RPMI7951 (cell line): ENCODE measurements around the gene IKZF3. TPM values are rescaled to one million over a fixed set of nuclear protein-coding genes. Genes with fewer than 3 reads are reported as not detected.
"Not testable (repeated sequence)": the region's sequence is repeated elsewhere in the genome, so short reads cannot be mapped to it uniquely, and the experiment has no call there.

ENCODE experiments used
- DNase-seq: peaks from one replicate; pipeline ENCODE4 v3.0.0-alpha.2; 2012; ENCODE audit warnings: low read depth
- total RNA-seq: library from RNA; depleted of rRNA; stranded (reverse); fragments of >200 nt; shearing (Covaris generic); gene quantifications from 2 replicates; pipeline ENCODE4 v1.2.3, GENCODE V29; 2014

The IKZF3 gene
- total RNA-seq, 1 experiment from 2014 or later = not detected

DNA sequence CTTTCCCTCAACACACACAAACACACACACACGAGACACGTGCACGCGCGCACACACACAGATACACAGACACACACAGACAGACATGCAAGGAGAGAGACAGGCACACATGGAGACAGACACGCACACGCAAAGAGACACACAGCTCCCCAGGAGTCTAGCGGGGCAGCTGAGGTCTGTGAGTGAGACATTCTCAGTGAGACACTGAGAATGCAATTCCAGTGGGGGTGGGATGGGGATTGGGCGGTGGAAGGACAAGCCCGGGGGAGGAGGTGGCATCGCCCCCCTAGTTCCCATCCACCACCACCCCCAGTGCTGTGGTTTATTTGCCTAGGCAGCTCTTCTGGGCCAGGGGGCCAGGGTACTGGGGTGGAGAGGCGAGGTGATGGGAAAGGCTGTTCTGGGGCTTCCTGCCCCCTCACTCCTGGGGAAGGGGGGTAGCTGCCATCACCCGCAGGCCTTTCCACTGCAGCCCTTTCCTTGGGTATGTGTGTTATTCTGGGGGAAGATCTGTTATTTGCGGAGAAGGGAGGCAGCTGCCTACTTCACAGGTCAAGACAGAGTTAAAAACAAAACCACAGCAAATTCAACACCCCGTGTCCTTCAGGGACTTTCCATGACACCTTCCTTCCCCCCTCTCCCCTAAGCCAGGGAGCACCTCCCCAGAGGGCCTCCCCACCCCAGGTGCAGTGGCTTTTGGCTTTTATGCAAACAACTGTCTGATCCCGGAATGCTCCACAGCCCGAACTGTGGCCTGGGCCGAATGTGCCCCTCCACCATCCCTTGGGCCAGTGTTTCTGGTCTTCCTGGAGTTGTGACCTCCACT lies 108.3 kb downstream of the IKZF3 start:
- DNase-seq = no peak

GRCh38 chr17:39754958-39755553 lies 109.1 kb downstream of the IKZF3 start:
- DNase-seq = no peak

DNA sequence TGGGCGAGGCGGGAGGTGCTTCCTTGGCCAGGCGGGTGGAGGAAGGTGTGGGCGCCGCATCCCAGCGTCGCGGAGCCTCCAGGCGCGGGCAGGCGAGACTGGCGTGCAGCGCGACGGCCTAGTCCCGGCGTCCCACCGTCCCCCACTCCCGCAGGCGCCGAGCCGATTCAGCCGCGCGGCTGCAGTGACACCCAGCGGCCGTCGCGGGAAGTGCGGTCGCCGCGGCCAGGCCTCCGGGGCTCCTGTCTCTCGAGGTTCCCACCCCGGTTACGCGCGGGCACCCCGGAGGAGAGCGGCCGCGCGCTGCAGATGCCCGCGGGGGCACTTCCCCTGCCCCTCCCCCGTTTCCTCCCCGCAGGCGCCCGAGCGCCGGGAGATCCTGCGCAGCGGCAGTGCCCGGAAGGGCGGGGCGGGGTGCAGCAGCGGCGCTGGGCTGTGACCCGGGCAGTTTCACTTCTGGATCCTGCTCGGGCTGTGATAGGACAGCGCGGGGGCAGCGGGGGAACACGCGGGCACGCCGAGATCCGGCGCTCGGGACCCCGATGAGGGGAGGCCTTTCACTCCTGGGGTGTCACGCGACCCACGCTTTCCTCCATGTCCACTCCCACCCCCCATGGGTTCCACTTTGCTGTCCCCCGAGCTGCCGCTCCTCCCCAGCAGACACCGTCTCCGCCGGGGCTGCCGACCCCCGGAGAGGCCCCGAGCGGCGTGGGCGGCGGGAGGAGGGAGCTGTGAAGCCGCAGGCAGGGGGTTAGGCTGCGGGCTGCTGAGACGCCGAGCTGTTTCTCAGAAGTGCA lies 109.8 kb downstream of the IKZF3 start:
- DNase-seq = peak; percentile 80

DNA sequence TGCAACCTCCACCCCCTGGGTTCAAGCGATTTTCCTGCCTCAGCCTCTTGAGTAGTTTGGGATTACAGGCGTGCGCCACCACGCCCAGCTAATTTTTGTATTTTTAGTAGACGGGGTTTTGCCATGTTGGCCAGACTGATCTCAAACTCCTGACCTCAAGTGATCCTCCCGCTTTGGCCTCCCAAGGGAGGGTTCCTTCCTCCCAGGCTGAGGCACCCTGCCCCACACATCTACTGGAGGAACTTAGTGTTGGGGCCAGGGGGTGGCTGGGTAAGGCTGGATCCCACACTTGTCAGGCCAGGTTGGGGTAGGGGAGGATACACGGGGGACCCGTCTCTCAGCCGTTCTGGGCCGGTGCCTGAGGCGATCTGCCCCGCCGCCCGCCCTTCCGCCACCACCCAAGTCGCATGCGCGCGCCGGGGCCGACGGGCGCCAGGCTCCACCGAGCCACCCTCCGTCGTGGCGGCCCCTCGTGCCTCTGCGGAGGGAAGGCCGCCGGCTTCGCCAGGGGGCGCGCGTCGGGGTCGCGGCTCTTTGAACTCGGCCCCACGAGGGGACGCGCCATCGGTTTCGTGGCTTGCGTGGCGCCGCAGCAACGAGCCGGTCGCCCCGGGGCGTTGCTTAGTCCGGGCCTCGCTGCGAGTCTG lies 110.5 kb downstream of the IKZF3 start:
- no peak for DNase-seq

DNA sequence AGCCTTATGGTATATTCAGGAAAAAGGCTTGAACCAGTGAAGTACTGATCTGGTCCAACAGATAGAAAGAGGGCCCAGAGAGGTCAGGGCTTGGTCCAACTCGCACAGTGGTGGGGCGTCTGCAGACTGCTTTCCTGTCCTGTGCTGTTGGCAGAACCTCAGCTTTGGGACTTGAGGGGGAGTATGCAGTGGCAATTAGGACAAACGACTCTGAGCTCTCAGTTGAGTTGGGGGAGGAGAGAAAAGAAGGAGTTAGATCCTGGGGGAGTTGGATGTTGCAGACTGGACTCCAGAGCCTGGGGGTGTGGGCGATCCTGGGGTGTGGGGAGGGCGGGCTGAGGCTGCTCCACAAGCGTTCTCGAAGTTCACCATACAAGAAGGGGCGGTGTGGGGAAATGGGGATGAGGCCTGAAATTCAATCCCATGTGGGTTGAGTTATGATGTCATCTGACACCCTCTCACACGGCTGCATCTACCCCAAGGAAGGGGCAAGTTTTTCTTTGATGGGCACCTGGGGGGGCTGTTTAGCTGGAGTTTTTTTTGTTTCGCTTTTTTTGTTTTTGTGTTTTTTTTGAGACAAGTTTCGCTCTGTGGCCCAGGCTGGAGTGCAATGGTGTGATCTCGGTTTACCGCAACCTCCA lies 111.8 kb downstream of the IKZF3 start:
- no peak for DNase-seq

GRCh38 chr17:39751637-39752036 lies 112.5 kb downstream of the IKZF3 start:
- DNase-seq = no peak

DNA sequence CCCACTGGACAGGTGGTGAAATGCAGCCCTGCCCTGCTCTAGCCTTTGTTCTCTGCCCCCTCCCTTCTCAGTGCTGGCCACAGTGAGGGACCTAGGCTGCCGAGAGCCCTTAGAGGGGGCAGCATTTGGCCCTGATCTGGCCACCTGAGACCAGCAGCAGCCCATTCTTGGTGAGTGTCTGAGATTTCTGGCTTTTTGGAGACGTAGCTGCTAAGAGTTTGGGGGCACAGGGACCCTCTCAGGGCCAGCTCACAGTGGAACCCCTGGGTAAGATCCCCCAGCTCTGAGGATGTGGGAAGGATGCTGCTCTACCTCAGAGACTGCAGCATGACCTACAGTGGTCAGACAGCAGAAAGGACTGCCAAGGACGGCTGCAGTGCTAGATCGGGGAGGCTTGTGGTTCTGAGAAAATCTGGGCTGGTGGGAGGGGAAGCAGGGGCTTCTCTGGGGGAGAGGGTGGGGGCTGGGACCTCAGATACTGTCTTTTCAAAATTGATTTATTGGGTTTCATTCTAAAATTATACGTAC lies 113.0 kb downstream of the IKZF3 start:
- no peak for DNase-seq

GRCh38 chr17:39750131-39751015 lies 113.7 kb downstream of the IKZF3 start:
- no peak for DNase-seq

GRCh38 chr17:39748444-39749034 lies 115.6 kb downstream of the IKZF3 start:
- DNase-seq = not testable (repeated sequence)

GRCh38 chr17:39747745-39748144 lies 116.4 kb downstream of the IKZF3 start:
- DNase-seq = no peak

- no peak for DNase-seq
Observed at GRCh38 chr17:39746145-39746461, 118.0 kb downstream of the IKZF3 start.

DNA sequence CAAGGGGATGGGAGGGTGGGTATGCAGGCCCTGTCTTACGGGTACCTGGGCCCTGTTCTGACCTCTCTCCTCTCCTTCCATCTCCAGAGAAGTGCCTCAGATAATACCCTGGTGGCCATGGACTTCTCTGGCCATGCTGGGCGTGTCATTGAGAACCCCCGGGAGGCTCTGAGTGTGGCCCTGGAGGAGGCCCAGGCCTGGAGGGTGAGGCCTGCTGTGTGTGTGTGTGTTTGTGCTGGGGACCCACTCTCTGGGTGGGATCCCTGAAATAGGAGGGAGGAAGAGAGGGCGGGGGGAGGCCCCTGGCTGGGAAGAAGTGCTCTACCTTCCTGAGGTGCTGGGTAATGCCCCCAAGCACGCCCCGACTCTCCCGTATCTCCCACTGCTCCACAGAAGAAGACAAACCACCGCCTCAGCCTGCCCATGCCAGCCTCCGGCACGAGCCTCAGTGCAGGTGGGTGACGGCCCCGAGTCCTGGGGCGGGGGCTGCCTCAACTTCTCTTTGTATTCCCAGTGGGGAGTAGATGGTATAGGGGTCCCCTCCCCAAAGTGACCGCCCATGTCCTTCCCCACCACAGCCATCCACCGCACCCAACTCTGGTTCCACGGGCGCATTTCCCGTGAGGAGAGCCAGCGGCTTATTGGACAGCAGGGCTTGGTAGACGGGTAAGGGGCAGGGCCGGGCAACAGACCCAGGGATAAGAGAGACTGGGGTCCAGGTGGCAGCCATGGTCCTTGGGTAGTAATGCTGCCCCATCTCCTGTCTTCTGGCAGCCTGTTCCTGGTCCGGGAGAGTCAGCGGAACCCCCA lies 118.6 kb downstream of the IKZF3 start:
- DNase-seq = no peak

GRCh38 chr17:39744836-39745215 lies 119.3 kb downstream of the IKZF3 start:
- no peak for DNase-seq

DNA sequence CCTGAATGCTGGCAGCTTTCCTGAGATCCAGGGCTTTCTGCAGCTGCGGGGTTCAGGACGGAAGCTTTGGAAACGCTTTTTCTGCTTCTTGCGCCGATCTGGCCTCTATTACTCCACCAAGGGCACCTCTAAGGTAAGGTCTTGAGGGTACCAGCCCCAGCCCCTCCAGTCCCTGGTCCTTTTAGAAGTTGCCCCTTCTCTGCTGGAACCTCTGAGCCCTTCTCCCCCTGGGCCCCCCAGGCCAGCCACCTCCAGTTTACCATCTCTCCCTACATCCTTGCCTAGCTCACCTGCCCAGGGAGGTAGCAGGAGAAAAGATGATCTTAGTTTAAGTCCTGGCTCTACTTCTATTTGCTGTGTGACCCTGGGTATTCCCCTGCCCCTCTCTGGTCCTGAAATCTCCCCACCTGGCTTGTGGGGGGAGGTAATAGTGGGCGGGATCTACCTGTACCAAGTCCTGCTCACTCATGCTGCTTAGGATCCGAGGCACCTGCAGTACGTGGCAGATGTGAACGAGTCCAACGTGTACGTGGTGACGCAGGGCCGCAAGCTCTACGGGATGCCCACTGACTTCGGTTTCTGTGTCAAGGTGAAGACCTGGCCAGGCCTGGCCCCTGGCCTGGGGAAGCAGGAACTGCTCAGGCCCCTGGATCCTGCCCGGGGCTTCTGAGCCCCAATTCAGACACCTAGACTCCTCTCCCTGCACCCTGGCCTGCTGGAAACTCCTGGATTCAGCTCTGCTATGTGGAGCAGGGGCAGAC lies 119.9 kb downstream of the IKZF3 start:
- DNase-seq = no peak

GRCh38 chr17:39742856-39743436 lies 121.2 kb downstream of the IKZF3 start:
- DNase-seq = no peak

- DNase-seq = no peak
Observed at GRCh38 chr17:39742126-39742855, 121.8 kb downstream of the IKZF3 start.

DNA sequence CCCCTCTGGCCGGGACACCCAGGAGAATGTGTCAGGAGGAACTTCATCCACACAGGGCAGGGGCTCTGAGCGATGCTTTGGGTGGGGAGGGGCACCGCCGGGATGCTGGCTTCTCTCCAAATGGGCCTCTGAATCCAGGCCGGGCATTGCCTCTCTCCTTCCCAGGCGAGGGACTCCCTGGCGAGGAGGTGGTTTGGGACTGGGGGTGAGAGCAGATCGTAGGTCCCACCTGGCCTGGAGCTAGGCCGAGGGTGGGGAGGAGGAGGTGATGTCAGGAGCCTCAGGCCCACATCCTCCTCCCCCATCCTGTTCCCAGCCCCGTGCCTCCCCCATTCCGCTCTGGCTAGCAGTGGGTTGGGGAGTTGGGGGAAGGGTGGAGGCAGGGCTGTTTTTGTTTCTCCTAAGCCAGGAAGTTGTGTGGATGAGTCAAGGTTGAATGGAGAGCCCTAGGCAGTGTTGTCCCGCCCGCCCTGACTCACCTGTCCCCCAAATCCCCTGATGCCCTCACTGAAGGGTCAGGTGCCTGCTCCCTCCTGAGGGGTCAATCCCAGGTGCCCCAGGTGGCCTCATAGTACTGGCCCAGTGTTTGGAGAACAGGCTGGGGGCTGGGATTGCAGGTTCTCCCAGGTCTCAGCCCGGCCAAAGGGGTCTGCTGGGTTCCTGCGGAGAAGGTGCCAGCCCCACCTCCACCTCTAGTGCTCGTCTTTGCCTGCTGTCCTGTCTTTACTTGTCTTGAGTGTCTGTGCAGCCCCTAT lies 123.6 kb downstream of the IKZF3 start:
- peak; percentile 44 for DNase-seq
